ENCODE measurements around the gene HSBP1L1.
A peak's percentile ranks its signal among the peaks of the same experiment; 100 is the strongest.

HSBP1L1 gene

GRCh38 chr18:79930020-79930642 lies 34.3 kb upstream of the HSBP1L1 start:
- no peak for DNase-seq

GRCh38 chr18:79931475-79931874 lies 33.0 kb upstream of the HSBP1L1 start:
- DNase-seq: no peak

- no peak for DNase-seq
Observed at GRCh38 chr18:79932907-79933306, 31.5 kb upstream of the HSBP1L1 start.

- DNase-seq: no peak
Observed at GRCh38 chr18:79933765-79934164, 30.7 kb upstream of the HSBP1L1 start.

- DNase-seq: no peak
Observed at GRCh38 chr18:79934311-79935097, 29.9 kb upstream of the HSBP1L1 start.

GRCh38 chr18:79935098-79935480 lies 29.4 kb upstream of the HSBP1L1 start:
- DNase-seq: no peak

- no peak for DNase-seq
Observed at GRCh38 chr18:79935499-79935898, 28.9 kb upstream of the HSBP1L1 start.

GRCh38 chr18:79935925-79936324 lies 28.5 kb upstream of the HSBP1L1 start:
- DNase-seq: no peak

GRCh38 chr18:79936641-79937040 lies 27.8 kb upstream of the HSBP1L1 start:
- DNase-seq: no peak

- DNase-seq: no peak
Observed at GRCh38 chr18:79937103-79937860, 27.2 kb upstream of the HSBP1L1 start.

- no peak for DNase-seq
Observed at GRCh38 chr18:79938196-79938595, 26.2 kb upstream of the HSBP1L1 start.

GRCh38 chr18:79939096-79939495 lies 25.3 kb upstream of the HSBP1L1 start:
- DNase-seq: no peak

- no peak for DNase-seq
Observed at GRCh38 chr18:79940126-79940813, 24.2 kb upstream of the HSBP1L1 start.

- no peak for DNase-seq
Observed at GRCh38 chr18:79940814-79941472, 23.5 kb upstream of the HSBP1L1 start.

- no peak for DNase-seq
Observed at GRCh38 chr18:79941473-79942119, 22.8 kb upstream of the HSBP1L1 start.

- DNase-seq: no peak
Observed at GRCh38 chr18:79942211-79942610, 22.2 kb upstream of the HSBP1L1 start.

GRCh38 chr18:79942786-79943607 lies 21.4 kb upstream of the HSBP1L1 start:
- DNase-seq: no peak

GRCh38 chr18:79943608-79944125 lies 20.8 kb upstream of the HSBP1L1 start:
- DNase-seq: no peak

- peak in 1 of 2 donors; percentile 29 for DNase-seq
Observed at GRCh38 chr18:79944126-79944731, 20.2 kb upstream of the HSBP1L1 start.

- DNase-seq: no peak
Observed at GRCh38 chr18:79944746-79945117, 19.7 kb upstream of the HSBP1L1 start.
